Left lung (tissue), 10 donors: ENCODE measurements around the gene ALDH2. TPM values are rescaled to one million over a fixed set of nuclear protein-coding genes. Genes with fewer than 3 reads are reported as not detected.
"Not testable (repeated sequence)": the region's sequence is repeated elsewhere in the genome, so short reads cannot be mapped to it uniquely, and the experiment has no call there.

ENCODE experiments used
- ATAC-seq: fragments of 200-7000 bp; cut with Tn5 transposase; one replicate; pipeline ENCODE4 v1.9.1; 2020; ENCODE audit warnings: moderate library complexity
- DNase-seq, 4 donors: peaks; one replicate each; pipeline ENCODE4 v3.0.0-alpha.2; 2013 to 2020
- H3K27ac ChIP-seq, 2 donors: fragments of 200-600 bp; sonication (generic) in 1 of 2; one replicate each; pipeline versions ENCODE4 v1.5.0 to v1.8.0; 2020 to 2021
- H3K27me3 ChIP-seq, 2 donors: fragments of 200-600 bp; sonication (generic) in 1 of 2; one replicate each; pipeline versions ENCODE4 v1.5.0 to v1.8.0; 2020 to 2021
- H3K36me3 ChIP-seq, 2 donors: fragments of 200-600 bp; sonication (generic) in 1 of 2; one replicate each; pipeline versions ENCODE4 v1.5.0 to v1.8.0; 2020 to 2021
- H3K4me1 ChIP-seq, 2 donors: fragments of 200-600 bp; one replicate each; pipeline ENCODE4 v1.8.0; 2021
- H3K4me3 ChIP-seq, 2 donors: fragments of 200-600 bp; sonication (generic) in 1 of 2; one replicate each; pipeline versions ENCODE4 v1.5.0 to v1.8.0; 2020 to 2021; ENCODE audit warnings: mild to moderate bottlenecking in 1 of 2
- H3K9me3 ChIP-seq, 2 donors: fragments of 200-600 bp; sonication (generic) in 1 of 2; one replicate each; pipeline versions ENCODE4 v1.5.0 to v1.8.0; 2020 to 2021
- CTCF ChIP-seq, 2 donors: fragments of 200-600 bp; sonication (generic) in 1 of 2; IDR thresholded peaks; one replicate each; pipeline versions ENCODE4 v1.5.0 to v1.8.0; 2021; ENCODE audit warnings: antibody characterized with exemption in 2 of 2
- intact Hi-C, 2 donors: fragments of 100-400 bp; cut with DNase I; formaldehyde crosslinking; loops; one replicate each; pipeline versions ENCODE4 v1.11.2 to v1.14.2; 2022
- polyA plus RNA-seq, 6 donors: library from polyadenylated mRNA; unstranded; fragments of 120-200 nt; gene quantifications; one replicate each; pipeline ENCODE4 v1.2.1, GENCODE V29; 2013; ENCODE audit not compliant: insufficient read length in 6 of 6
- total RNA-seq, 2 donors: library from RNA; stranded (reverse); fragmentation: NEBNext Ultra II Directional; extraction: Animal tissue kit (Norgen Biotek cat#: 25700); gene quantifications; one replicate each; pipeline ENCODE4 v1.2.1, GENCODE V29; 2021
- donor health status: DM: no; HTN: yes; CAD: no.
- donor health status: DM: no; HTN: no; CAD: no.

The ALDH2 gene
- total and polyA plus RNA-seq, 8 donors = 91.6 to 289 (median 104) TPM

DNA sequence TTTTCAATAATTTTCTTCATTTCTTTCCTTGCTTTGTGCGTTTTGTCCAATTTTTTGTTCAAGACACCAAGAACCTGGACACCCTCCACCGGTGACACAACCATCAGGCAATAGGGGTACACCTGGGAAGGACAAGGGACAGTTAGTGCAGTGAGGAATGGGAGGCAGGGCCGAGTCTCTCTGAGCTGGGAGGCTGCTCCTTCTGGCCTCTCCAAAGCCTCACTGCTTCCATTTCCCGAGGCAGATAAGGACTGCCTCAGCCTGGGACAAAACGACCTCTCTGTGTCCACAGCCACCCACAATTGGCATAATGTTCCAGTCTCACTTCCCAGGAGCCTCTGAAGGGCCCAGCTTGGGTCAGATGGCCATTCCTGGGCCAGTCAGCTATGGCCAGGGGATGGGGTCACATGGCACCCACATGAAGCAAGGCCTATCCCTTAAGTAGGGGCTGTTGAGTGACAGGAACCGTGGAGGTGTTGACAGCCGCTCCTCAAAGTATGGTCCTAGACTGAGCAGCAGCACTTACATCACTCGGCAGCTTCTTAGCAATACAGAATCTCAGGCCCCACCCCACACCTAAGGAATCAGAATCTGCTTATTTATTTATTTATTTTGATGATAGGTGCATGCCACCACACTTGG lies 61.7 kb downstream of the ALDH2 start:
- Histone ChIP-seq H3K27ac (no peak overlapping the region), H3K27me3 (no peaks in the 10 kb centered on the region), H3K4me3 (no peak overlapping the region), H3K4me1 (peaks cover 0 to 12% of the 10 kb centered on the region in 2 donors), H3K9me3 (no peaks in the 10 kb centered on the region), H3K36me3 (no peaks in the 10 kb centered on the region)
- ATAC-seq (no peak), DNase-seq (peak in 1 of 4 donors; percentile 12)
- intact Hi-C loops = no loop called here
- TF ChIP-seq CTCF (IDR thresholded peaks at IDR 0.05) = no peak

DNA sequence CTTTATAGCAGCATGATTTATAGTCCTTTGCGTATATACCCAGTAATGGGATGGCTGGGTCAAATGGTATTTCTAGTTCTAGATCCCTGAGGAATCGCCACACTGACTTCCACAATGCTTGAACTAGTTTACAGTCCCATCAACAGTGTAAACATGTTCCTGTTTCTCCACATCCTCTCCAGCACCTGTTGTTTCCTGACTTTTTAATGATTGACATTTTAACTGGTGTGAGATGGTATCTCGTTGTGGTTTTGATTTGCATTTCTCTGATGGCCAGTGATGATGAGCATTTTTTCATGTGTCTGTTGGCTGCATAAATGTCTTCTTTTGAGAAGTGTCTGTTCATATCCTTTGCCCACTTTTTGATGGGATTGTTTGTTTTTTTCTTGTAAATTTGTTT lies 62.9 kb downstream of the ALDH2 start:
- DNase-seq, H3K4me1 ChIP-seq, ATAC-seq, H3K9me3 ChIP-seq, H3K4me3 ChIP-seq, H3K36me3 ChIP-seq, intact Hi-C loops, H3K27me3 ChIP-seq, H3K27ac ChIP-seq: not testable (repeated sequence)

DNA sequence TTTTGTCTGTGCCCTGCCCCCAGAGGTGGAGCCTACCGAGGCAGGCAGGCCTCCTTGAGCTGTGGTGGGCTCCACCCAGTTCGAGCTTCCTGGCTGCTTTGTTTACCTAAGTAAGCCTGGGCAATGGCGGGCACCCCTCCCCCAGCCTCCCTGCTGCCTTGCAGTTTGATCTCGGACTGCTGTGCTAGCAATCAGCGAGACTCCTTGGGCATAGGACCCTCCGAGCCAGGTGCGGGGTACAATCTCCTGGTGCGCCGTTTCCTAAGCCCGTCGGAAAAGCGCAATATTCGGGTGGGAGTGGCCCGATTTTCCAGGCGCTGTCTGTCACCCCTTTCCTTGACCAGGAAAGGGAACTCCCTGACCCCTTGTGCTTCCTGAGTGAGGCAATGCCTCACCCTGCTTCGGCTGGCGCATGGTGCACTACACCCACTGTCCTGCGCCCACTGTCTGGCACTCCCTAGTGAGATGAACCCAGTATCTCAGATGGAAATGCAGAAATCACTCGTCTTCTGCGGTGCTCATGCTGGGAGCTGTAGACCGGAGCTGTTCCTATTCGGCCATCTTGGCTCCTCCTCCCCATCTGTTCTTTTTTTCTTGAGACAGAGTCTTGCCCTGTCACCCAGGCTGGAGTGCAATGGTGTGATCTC lies 68.1 kb downstream of the ALDH2 start:
- ATAC-seq, H3K9me3 ChIP-seq, H3K27me3 ChIP-seq, intact Hi-C loops: not testable (repeated sequence)
- DNase-seq = peak in 2 of 4 donors; percentile 73 to 83
- H3K4me3 ChIP-seq = peak overlapping the region in 1 of 2 donors; percentile 30
- peak overlapping the region; percentile 39 to 74 for H3K27ac ChIP-seq
- TF ChIP-seq CTCF (IDR thresholded peaks at IDR 0.05) = peak in 1 of 2 donors; percentile 26
- H3K4me1 ChIP-seq = peaks cover 0 to 12% of the 10 kb centered on the region in 2 donors
- peaks cover 0 to 16% of the 10 kb centered on the region in 2 donors for H3K36me3 ChIP-seq

- H3K9me3 ChIP-seq, ATAC-seq, intact Hi-C loops, H3K27me3 ChIP-seq: not testable (repeated sequence)
- peak in 1 of 4 donors; percentile 78 for DNase-seq
- H3K36me3 ChIP-seq = peaks cover 0 to 17% of the 10 kb centered on the region in 2 donors
- H3K27ac ChIP-seq = peak overlapping the region; percentile 39 to 74
- peak overlapping the region in 1 of 2 donors; percentile 30 for H3K4me3 ChIP-seq
- peaks cover 5 to 20% of the 10 kb centered on the region in 2 donors for H3K4me1 ChIP-seq
Observed at GRCh38 chr12:111835531-111836181, 68.9 kb downstream of the ALDH2 start.

- Histone ChIP-seq H3K9me3 (no peaks in the 10 kb centered on the region), H3K36me3 (peaks cover 0 to 17% of the 10 kb centered on the region in 2 donors), H3K4me1 (peaks cover 13 to 37% of the 10 kb centered on the region in 2 donors), H3K27me3 (no peaks in the 10 kb centered on the region), H3K27ac (no peak overlapping the region), H3K4me3 (no peak overlapping the region)
- ATAC-seq (no peak), DNase-seq (no peak)
- intact Hi-C loops = no loop called here
- no peak for TF ChIP-seq CTCF (IDR thresholded peaks at IDR 0.05)
Observed at GRCh38 chr12:111838353-111838752, 71.6 kb downstream of the ALDH2 start.

- no peak for TF ChIP-seq CTCF (IDR thresholded peaks at IDR 0.05)
- H3K27me3 ChIP-seq = no peaks in the 10 kb centered on the region
- DNase-seq (peak in 1 of 4 donors; percentile 55), ATAC-seq (no peak)
- peak overlapping the region; percentile 95 to 97 for H3K27ac ChIP-seq
- no peaks in the 10 kb centered on the region for H3K9me3 ChIP-seq
- H3K4me1 ChIP-seq = peaks cover 22 to 55% of the 10 kb centered on the region in 2 donors
- intact Hi-C loops = no loop called here
- H3K4me3 ChIP-seq = peak overlapping the region; percentile 97 to 99
- peaks cover 0 to 22% of the 10 kb centered on the region in 2 donors for H3K36me3 ChIP-seq
Observed at GRCh38 chr12:111840807-111841206, 74.1 kb downstream of the ALDH2 start.
